OCI-LY7 (cell line): Measurements from ENCODE around the gene CNIH1. TPM values are rescaled to one million over a fixed set of nuclear protein-coding genes. Genes with fewer than 3 reads are reported as not detected.

ENCODE experiments used
- BruUV-seq: library from RNA; stranded (reverse); fragments of 400-500 nt; replicated peaks from 2 replicates; lab custom pipeline; 2021; lab: Mats Ljungman, UMichigan
- CTCF ChIA-PET: fragments of 300-600 bp; sonication (Branson Sonifier 250); formaldehyde crosslinking; loops from one replicate; lab custom pipeline; 2022; ENCODE audit warnings: antibody characterized with exemption; ENCODE audit not compliant: unreplicated experiment; lab: Charles Lee
- POLR2A ChIA-PET: fragments of 300-600 bp; sonication (Branson Sonifier 250); formaldehyde crosslinking; loops from one replicate; lab custom pipeline; 2022; ENCODE audit warnings: antibody characterized with exemption; lab: Charles Lee
- DNase-seq: peaks from one replicate; pipeline ENCODE4 v3.0.0-alpha.2; 2015; ENCODE audit warnings: low spot score
- H2AFZ ChIP-seq: fragments of 200-600 bp; sonication (generic), shearing (Covaris generic); 2 replicates; pipeline ENCODE4 v1.6.1; 2014; ENCODE audit warnings: mild to moderate bottlenecking, antibody characterized with exemption, low read length, moderate library complexity
- H3K27ac ChIP-seq: fragments of 200-600 bp; sonication (generic); 2 replicates; pipeline ENCODE4 v1.5.1; 2014; ENCODE audit warnings: mixed run types, low read depth, mild to moderate bottlenecking, moderate library complexity, low read length, inconsistent platforms; ENCODE audit not compliant: poor library complexity, severe bottlenecking
- H3K36me3 ChIP-seq: fragments of 200-600 bp; sonication (generic); 2 replicates; pipeline ENCODE4 v1.6.1; 2014; ENCODE audit warnings: mild to moderate bottlenecking, antibody characterized with exemption, low read length, moderate library complexity, mixed read lengths; ENCODE audit not compliant: insufficient read depth
- H3K4me1 ChIP-seq: fragments of 200-600 bp; sonication (generic); 2 replicates; pipeline ENCODE4 v1.5.1; 2014; ENCODE audit warnings: mild to moderate bottlenecking, low read length; ENCODE audit not compliant: insufficient read depth, poor library complexity, severe bottlenecking
- H3K4me2 ChIP-seq: fragments of 200-600 bp; sonication (generic); 2 replicates; pipeline ENCODE4 v1.6.1; 2014; ENCODE audit warnings: mild to moderate bottlenecking, low read length
- H3K4me3 ChIP-seq: fragments of 200-600 bp; sonication (generic); 2 replicates; pipeline ENCODE4 v1.5.1; 2014; ENCODE audit warnings: mild to moderate bottlenecking, low read depth, low read length; ENCODE audit not compliant: poor library complexity, severe bottlenecking
- H3K79me2 ChIP-seq: fragments of 200-600 bp; sonication (generic); 2 replicates; pipeline ENCODE4 v1.6.1; 2016; ENCODE audit warnings: low read depth, mild to moderate bottlenecking, low read length, moderate library complexity, mixed read lengths; ENCODE audit not compliant: insufficient read depth
- H3K9me2 ChIP-seq: fragments of 200-600 bp; sonication (generic); 2 replicates; pipeline ENCODE4 v1.6.1; 2016; ENCODE audit warnings: mild to moderate bottlenecking, low read length, mixed read lengths; ENCODE audit not compliant: insufficient read depth
- H3K9me3 ChIP-seq: fragments of 200-600 bp; sonication (generic); 2 replicates; pipeline ENCODE4 v1.6.1; 2014; ENCODE audit warnings: mild to moderate bottlenecking, mixed run types, low read length, mixed read lengths
- H4K20me1 ChIP-seq: fragments of 200-600 bp; sonication (generic); 2 replicates; pipeline ENCODE4 v1.6.1; 2014; ENCODE audit warnings: mild to moderate bottlenecking, antibody characterized with exemption, low read length, moderate library complexity, mixed read lengths; ENCODE audit not compliant: insufficient read depth
- CTCF ChIP-seq: fragments of 200-600 bp; sonication (generic); conservative IDR thresholded peaks from 2 replicates; pipeline ENCODE4 v1.5.1; 2014; ENCODE audit warnings: mild to moderate bottlenecking, antibody characterized with exemption, low read length, moderate library complexity, mixed read lengths
- EZH2phosphoT487 ChIP-seq: fragments of 200-600 bp; sonication (generic); IDR thresholded peaks from 2 replicates; pipeline ENCODE4 v1.6.1; 2018; ENCODE audit warnings: low read depth, borderline replicate concordance, mild to moderate bottlenecking, mixed run types, antibody characterized with exemption, low read length, moderate library complexity, mixed read lengths
- intact Hi-C: fragments of 100-400 bp; cut with micrococcal nuclease; formaldehyde crosslinking; loops from one replicate; pipeline ENCODE4 v1.10.0; 2022; ENCODE audit not compliant: unreplicated experiment
- total RNA-seq, 2 experiments: library from RNA; depleted of rRNA in 1 of 2; stranded (reverse); fragments of >200 nt in 1 of 2; shearing (Covaris generic) in 1 of 2; gene quantifications; 2 replicates each; pipeline ENCODE4 v1.2.3, GENCODE V29; 2014 to 2022

The CNIH1 gene
- total RNA-seq, 2 experiments from 2014 or later = 29.7 to 96.6 TPM

DNA sequence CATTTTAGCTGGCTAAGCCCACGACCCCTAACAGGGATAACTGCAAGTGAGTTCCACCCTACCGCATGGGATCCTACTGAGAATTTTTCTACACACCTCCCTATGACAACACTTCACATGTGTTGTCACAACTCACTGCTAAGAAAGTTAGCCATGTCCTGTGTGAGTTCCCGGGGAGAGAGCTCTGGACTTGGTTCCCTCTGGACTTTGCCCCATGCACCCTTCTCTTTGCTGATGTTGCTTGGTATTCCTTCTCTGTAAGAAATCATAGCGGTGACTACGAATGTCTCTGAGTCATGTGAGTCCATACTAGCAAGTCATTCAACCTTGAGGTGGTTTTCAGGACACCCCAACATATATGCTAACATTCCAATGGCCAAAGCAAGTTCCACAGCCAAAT lies 53.8 kb downstream of the CNIH1 start:
- intact Hi-C loops = no loop called here
- BruUV-seq = no TSS peak
- POLR2A ChIA-PET = interaction anchor here (0.7 kb wide), 1 partner anchor 33 kb away, joined by 3 read pairs; no protein-coding TSS in a partner anchor
- CTCF ChIA-PET = no interaction called here
- Histone ChIP-seq H3K9me2 (no peaks in the 10 kb centered on the region), H3K4me3 (no peak overlapping the region), H3K36me3 (no peaks in the 10 kb centered on the region), H3K79me2 (no peaks in the 10 kb centered on the region), H3K4me2 (no peak overlapping the region), H3K4me1 (no peaks in the 10 kb centered on the region), H3K27ac (no peak overlapping the region), H4K20me1 (no peaks in the 10 kb centered on the region), H3K9me3 (no peaks in the 10 kb centered on the region), H2AFZ (no peak overlapping the region)
- DNase-seq = no peak
- TF ChIP-seq CTCF = no peak
- no peak for TF ChIP-seq EZH2phosphoT487

- POLR2A ChIA-PET = interaction anchor here (0.6 kb wide), 1 partner anchor 450 kb away, joined by 3 read pairs; no protein-coding TSS in a partner anchor
- no peak for TF ChIP-seq CTCF
- TF ChIP-seq EZH2phosphoT487 = no peak
Observed at GRCh38 chr14:54385556-54385955, 55.6 kb downstream of the CNIH1 start.

GRCh38 chr14:54383835-54384234 lies 57.3 kb downstream of the CNIH1 start:
- peaks cover 5% of the 10 kb centered on the region for H3K4me1 ChIP-seq
- H3K36me3 ChIP-seq = no peaks in the 10 kb centered on the region
- no peak overlapping the region for H3K4me3 ChIP-seq
- H3K9me2 ChIP-seq = no peaks in the 10 kb centered on the region
- H3K27ac ChIP-seq = no peak overlapping the region
- H2AFZ ChIP-seq = no peak overlapping the region
- BruUV-seq = no TSS peak
- H3K9me3 ChIP-seq = no peaks in the 10 kb centered on the region
- no peaks in the 10 kb centered on the region for H3K79me2 ChIP-seq
- intact Hi-C loops = no loop called here
- ChIA-PET POLR2A (interaction anchor here (0.6 kb wide), 1 partner anchor 123 kb away, joined by 3 read pairs; no protein-coding TSS in a partner anchor), CTCF (no interaction called here)
- TF ChIP-seq CTCF (no peak), EZH2phosphoT487 (no peak)
- no peaks in the 10 kb centered on the region for H4K20me1 ChIP-seq
- no peak overlapping the region for H3K4me2 ChIP-seq
- no peak for DNase-seq

More at GRCh38 chr14:54385556-54385955, 55.6 kb downstream of the CNIH1 start:
- no peaks in the 10 kb centered on the region for H3K36me3 ChIP-seq
- intact Hi-C loops = no loop called here
- CTCF ChIA-PET = no interaction called here
- no peaks in the 10 kb centered on the region for H3K4me1 ChIP-seq
- no peak overlapping the region for H3K4me3 ChIP-seq
- H3K9me3 ChIP-seq = no peaks in the 10 kb centered on the region
- no TSS peak for BruUV-seq
- H4K20me1 ChIP-seq = no peaks in the 10 kb centered on the region
- no peak for DNase-seq
- no peaks in the 10 kb centered on the region for H3K9me2 ChIP-seq
- no peaks in the 10 kb centered on the region for H3K79me2 ChIP-seq
- no peak overlapping the region for H3K27ac ChIP-seq
- no peak overlapping the region for H2AFZ ChIP-seq
- no peak overlapping the region for H3K4me2 ChIP-seq
